ENCODE data around the gene RNF208.
"Not testable (repeated sequence)": the region's sequence is repeated elsewhere in the genome, so short reads cannot be mapped to it uniquely, and the experiment has no call there.

DNA sequence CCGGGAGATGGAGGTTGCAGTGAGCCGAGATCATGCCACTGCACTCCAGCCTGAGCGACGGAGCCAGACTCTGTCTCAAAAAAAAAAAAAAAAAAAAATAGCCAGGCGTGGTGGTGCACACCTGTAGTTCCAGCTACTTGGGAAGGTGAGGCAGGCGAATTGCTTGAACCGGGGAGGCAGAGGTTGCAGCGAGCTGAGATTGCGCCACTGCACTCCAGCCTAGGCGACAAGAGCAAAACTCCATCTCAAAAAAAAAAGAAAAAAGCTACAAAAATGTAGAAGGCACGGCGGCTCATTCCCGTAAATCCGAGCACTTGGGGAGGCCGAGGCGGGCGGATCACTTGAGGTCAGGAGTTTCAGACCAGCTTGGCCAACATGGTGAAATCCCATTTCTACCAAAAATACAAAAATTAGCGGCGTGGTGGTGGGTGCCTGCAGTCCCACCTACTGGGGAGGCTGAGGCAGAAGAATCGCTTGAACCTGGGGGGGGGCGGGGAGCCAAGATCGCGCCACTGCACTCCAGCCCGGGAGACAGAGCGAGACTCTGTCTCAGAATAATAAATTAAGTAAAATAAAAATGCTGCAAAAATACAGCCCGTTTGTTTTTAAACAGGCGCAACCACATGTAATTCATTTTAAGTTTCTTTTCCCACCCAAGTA lies 17.6 kb upstream of the RNF208 start:
- TF ChIP-seq, protein P1, sequence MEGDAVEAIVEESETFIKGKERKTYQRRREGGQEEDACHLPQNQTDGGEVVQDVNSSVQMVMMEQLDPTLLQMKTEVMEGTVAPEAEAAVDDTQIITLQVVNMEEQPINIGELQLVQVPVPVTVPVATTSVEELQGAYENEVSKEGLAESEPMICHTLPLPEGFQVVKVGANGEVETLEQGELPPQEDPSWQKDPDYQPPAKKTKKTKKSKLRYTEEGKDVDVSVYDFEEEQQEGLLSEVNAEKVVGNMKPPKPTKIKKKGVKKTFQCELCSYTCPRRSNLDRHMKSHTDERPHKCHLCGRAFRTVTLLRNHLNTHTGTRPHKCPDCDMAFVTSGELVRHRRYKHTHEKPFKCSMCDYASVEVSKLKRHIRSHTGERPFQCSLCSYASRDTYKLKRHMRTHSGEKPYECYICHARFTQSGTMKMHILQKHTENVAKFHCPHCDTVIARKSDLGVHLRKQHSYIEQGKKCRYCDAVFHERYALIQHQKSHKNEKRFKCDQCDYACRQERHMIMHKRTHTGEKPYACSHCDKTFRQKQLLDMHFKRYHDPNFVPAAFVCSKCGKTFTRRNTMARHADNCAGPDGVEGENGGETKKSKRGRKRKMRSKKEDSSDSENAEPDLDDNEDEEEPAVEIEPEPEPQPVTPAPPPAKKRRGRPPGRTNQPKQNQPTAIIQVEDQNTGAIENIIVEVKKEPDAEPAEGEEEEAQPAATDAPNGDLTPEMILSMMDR (IDR thresholded peaks at IDR 0.05; ENCODE audit: low read depth, low read length, missing input control): not testable (repeated sequence)
- TF ChIP-seq TAF1 (conservative IDR thresholded peaks at IDR 0.05); JUND (IDR thresholded peaks at IDR 0.05); REST (IDR thresholded peaks at IDR 0.05); SP1 (IDR thresholded peaks at IDR 0.05); YY1 (IDR thresholded peaks at IDR 0.05); RXRA (IDR thresholded peaks at IDR 0.05); GABPA (IDR thresholded peaks at IDR 0.05 in 1 of 2, conservative IDR thresholded peaks at IDR 0.05 in 1 of 2): not testable (repeated sequence)
